GM21576 (cell line): ENCODE data around the gene TTLL11.
A peak's percentile ranks its signal among the peaks of the same experiment; 100 is the strongest.
"Not testable (repeated sequence)": the region's sequence is repeated elsewhere in the genome, so short reads cannot be mapped to it uniquely, and the experiment has no call there.

Source experiments
- ATAC-seq: cut with Tn5 transposase; IDR thresholded peaks from one replicate; pipeline ENCODE4 v1.9.1; 2021; ENCODE audit warnings: mild to moderate bottlenecking, moderate library complexity; ENCODE audit not compliant: unreplicated experiment

Gene TTLL11

DNA sequence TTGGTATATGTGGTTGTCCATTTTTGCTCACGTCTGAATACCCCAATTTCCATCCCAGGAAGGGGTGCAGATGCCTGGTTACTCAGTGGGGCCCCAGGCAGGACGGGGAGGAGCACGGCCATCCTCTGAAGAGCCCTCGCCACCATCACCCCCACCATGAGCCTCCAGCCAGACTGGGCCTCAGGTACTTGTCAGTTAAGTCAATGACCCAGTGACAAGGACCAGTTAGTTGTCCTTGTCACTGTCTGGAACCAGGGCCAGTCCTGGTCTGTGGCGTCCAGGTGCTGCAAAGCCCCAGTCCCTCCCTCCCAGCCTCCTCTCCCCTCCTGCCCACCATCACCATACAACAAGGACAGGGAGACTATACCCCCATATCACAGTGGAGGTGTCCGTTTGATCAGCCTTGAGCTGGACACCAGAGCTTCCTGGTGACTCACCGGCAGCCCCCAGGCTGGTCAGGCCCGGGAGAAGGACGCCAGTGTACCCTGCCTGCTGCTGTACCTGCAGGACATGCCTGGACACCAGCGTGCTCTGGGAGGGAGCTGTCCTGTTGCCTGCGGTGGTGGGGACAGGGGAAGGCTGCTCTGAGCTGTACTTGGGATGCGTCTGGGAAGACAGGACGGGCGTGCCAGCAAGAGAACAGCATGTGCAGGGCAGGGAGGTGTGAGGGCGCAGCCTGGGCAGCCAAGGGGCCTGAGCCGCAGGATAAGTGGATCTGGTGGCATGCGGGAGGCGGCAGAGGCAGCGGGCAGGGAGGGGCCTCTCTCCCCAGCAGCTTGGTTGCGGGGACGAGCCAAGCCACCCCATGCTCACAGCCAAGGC lies 32.6 kb upstream of the TTLL11 start:
- no peak for ATAC-seq

- peak; percentile 50 for ATAC-seq
Measured at GRCh38 chr9:122125158-122125508, 32.0 kb upstream of the TTLL11 start.

GRCh38 chr9:122124528-122124927 lies 31.4 kb upstream of the TTLL11 start:
- ATAC-seq = no peak

DNA sequence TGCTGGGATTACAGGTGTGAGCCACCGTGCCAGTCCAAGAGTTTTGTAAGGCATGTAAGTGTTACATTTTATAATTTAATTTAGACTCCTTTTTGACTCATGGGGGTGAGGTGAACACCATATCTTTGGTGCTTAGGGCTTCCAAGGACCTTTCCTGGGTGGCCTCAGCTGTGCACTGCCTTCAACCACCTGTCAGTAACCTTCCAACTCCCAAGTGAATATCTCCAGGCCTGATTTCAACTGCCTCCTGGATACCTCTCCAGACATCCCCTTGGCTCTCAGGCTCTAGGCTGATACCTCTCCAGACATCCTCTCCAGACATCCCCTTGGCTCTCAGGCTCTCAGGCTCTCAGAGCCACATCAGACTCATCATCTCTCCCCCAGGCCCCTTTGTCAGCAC lies 30.9 kb upstream of the TTLL11 start:
- ATAC-seq = no peak

GRCh38 chr9:122122903-122123632 lies 30.0 kb upstream of the TTLL11 start:
- ATAC-seq = no peak

DNA sequence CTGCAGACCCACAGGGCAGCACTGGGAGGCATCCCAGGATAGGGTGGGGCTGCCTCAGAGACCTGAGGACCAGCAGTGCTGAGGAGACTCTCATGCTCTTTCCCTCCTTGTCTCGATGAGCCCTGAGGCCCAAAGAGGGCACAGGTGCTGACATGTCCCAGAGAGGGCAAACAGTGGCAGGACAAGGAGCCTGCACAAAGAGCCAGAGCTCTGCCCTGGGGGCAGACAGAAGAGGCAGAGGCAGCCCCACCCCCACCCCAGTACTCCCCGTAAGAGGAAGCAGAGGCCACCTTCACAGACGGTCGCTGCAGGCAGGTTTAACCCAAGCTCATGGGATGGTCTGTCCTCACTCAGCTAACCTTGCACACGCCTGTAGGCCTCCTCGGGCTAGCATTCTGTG lies 29.4 kb upstream of the TTLL11 start:
- no peak for ATAC-seq

DNA sequence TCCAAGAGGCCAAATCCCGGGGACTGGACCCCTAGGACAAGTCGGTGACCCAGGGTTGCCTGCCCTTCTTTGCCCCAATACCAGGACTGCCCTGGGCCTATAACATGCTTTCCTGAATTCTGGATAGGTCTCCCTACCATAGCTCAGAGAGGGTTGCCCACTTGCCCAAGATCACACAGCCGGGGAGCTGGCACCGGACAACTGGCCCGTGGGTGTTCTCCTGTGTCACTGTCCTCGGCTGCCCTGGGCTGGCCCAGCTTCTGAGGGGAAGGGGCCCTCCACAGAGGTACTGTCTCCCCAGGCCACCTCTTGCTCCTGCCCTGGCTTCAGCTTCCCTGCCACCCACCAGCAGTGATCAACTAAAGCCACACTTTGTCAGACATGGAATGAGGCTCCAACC lies 28.8 kb upstream of the TTLL11 start:
- no peak for ATAC-seq

- no peak for ATAC-seq
Measured at GRCh38 chr9:122121391-122121790, 28.3 kb upstream of the TTLL11 start.

DNA sequence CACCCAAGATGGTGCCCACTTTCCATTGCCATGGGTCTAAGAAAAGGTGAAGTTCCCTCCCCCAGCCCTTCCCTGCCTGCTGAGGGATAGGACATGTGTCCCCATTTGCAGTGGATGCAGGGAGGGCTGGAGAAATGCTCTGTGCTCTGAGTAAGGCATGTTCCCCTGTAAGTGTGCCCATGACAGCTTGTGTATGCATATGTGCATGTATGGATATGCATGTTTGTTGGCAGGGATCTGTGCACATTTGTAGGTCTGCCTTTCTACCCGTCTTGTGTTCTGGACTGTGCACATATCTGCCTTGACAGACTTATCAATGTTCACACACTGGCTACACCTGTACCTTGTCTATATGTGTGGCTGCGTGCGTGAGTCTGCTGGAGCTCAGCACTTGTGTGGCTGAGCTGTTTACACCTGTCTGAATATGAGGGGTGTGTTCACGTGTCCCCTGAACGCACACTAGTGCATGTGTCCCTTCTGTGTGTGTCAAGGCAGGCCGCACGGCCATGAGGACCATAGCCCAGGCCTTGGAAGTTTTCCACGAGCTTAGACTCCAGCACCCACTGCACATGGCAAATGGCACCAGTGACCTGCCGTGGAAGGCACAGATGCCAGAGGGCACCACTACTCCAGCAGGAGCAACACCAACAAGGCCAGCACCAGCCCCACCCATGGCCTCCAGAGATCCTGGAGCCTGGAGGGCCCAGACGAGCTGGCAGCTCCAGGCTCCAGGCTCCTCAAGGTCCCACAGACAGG lies 27.4 kb upstream of the TTLL11 start:
- no peak for ATAC-seq

GRCh38 chr9:122119721-122120120 lies 26.6 kb upstream of the TTLL11 start:
- no peak for ATAC-seq

DNA sequence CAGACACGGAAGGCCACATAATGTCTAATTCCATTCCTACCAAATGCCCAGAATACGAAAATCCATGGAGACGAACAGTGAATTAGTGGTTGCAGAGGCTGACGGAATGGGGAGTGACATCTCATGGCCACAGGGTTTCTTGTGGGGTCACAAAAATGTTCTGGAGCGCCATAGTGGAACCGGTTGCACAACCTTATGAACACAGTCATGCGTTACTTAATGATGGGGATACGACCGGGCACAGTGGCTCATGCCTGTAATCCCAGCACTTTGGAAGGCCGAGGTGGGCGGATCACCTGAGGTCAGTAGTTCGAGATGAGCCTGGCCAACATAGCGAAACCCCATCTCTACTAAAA lies 26.0 kb upstream of the TTLL11 start:
- no peak for ATAC-seq

DNA sequence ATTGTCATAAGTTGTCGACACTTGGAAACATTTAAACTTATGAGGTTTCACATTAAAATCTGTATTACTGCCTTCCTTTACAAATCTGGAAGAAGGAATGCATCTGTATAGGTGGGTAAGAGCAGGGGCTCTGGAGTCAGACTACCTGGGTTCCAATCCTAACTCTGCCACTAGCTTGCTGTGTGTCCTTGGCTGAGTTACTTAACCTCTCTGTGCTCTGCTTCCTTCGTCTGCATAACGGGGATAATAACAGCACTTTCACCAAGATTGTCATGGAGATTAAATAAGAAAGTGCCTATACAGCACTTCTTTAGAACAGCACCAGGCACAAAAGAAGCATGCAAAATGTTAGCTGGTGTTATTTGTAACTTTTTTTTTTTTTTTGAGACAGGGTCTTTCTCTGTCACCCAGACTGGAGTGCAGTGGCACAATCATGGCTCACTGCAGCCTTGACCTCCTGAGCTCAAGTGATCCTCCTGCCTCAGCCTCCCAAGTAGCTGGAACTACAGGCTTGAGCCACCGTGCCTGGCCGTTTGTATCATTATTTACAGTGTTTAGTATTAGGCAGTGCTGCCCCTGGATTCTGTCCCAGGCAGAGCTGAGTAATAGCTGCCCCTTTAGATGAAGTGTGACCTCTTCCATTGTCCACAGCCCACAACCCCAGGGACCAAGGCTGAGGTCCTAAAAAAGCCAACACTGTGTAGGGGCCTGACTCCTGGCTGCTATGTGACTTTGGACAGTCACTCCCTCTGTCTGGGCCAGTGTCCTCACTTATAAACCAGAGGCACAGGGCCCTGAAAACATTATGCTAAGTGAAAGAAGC lies 25.4 kb upstream of the TTLL11 start:
- no peak for ATAC-seq

GRCh38 chr9:122117241-122117640 lies 24.1 kb upstream of the TTLL11 start:
- ATAC-seq = not testable (repeated sequence)

- no peak for ATAC-seq
Measured at GRCh38 chr9:122116448-122117173, 23.5 kb upstream of the TTLL11 start.

- ATAC-seq = no peak
Measured at GRCh38 chr9:122116040-122116439, 22.9 kb upstream of the TTLL11 start.

- ATAC-seq = no peak
Measured at GRCh38 chr9:122115176-122116035, 22.3 kb upstream of the TTLL11 start.

GRCh38 chr9:122113574-122113973 lies 20.5 kb upstream of the TTLL11 start:
- no peak for ATAC-seq

GRCh38 chr9:122112238-122112637 lies 19.1 kb upstream of the TTLL11 start:
- no peak for ATAC-seq

DNA sequence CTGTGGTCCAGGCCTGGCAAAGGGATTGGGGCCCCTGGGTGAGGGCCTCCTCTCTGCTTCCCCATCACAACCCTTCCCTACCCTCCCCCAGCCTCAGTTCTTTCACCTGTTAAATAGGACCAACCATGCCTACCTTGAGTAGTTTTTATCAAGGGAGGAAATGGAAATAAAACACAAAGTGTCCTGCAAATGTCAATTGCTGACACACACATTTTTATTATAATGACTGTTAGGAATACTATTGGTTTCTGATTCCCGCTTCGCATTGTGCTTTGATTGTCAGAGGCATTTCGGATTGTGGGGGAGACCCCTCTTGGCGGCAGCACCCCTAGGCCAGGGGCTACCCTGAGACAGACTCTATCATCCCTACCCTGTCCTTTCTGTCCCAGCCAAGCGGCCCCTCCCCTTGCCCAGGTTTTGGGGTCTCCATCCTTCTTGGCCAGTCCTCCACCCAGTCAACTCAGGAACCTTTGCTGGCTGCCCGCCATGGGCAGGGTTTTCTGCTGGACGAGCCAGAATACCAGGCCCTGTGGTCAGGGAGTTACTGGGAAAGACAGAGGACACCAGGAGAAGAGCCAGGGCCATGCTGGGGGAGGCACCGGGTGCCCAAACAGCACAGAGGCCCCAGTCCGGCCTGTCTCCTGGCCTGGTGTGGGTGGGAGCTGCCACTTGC lies 18.4 kb upstream of the TTLL11 start:
- no peak for ATAC-seq
